ENCODE measurements around the gene ELAC1.

ELAC1 gene

DNA sequence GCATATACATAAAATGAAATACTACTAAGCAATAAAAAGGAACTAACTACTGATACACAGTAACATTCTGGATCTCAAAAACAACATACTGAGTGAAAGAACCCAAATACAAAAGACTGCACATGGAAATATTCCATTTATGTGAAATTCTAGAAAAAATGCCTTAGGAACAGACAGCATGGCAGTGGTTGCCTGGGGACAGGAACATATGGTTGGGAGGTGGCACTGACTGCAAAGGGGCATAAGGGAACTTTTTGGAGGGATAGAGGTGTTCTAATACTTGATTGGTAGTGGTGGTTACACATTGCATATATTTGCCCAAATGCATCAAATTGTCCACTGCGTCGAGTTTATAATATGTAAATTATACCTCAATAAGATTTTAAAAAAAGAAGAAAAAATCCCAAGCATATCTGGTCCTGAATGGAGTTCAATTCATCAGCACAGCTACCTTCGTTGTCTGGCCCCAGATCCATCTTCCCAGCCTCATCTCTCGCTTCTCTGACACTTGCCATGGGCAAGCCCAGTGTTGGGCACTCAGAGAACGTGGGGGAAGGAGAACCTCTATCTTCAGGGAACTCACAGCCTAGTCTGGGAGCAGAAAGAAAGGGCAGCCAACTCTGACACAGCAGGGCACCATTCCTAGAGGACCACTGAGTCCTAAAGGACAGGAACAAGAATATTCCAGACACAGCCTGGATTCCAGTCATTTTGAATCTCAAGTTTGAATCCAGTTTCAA lies 53.6 kb downstream of the ELAC1 start:
- DNase-seq, result no peak

DNA sequence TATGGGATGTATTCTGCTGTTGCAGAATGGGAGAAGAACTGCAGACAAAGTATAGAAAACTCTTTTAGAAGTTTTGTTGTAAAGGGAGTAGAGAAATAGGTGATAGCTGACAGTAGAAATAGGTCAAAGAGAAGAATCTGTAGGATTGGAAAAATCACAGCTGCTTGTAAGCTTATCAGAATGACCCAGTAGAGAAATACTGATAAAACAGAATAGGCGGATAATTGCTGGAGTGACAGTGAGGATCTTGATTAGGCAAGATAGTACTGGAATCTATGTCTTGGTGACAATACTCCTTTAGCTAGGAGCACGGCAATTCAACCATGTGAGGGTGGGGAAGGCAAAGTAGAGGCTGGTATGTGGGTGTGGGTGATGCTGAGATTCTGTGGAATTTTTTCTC lies 57.7 kb downstream of the ELAC1 start:
- no peak for DNase-seq

DNA sequence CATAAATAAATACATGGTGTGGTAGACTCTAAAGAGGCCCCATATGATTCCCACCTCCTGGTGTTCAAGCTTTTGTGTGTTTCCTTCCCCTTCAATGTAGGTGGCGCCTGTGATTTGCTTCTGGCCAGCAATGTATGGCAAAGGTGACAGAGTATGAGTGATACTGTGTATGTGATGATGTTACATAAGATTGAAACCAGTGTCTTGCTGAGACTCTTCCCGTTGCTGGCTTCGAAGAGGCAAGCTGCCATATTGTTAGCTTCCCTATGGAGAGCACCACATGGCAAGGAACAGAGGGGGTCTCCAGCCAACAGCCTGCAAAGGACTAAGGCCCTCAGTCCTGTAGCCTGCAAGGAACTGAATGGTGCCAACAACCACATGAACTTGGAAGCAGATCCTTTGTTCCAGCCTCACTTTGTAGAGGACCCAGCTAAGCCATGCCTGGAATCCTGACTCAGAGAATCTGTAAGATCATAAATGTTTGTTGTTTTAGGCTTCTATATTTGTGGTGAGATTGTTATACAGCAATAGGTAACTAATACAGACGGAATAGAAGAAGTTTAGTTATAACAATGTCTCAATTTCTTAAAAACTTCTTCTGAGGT lies 60.5 kb downstream of the ELAC1 start:
- no peak for DNase-seq

DNA sequence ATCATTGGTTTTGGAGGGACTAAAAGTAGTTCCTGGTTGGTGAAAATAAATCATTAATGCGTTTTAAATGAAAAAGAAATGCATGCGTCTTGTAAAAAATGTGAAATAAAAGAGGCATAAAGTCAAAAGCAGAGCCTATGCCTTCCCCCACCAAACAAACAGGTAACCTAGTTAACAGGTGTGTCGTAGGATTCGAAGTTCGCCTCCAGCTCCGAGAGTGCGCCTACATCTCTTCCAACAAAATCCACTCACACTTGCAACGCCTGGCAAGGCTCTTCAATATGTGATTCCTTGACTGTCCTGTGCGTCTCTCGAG lies 61.5 kb downstream of the ELAC1 start:
- no peak for DNase-seq

DNA sequence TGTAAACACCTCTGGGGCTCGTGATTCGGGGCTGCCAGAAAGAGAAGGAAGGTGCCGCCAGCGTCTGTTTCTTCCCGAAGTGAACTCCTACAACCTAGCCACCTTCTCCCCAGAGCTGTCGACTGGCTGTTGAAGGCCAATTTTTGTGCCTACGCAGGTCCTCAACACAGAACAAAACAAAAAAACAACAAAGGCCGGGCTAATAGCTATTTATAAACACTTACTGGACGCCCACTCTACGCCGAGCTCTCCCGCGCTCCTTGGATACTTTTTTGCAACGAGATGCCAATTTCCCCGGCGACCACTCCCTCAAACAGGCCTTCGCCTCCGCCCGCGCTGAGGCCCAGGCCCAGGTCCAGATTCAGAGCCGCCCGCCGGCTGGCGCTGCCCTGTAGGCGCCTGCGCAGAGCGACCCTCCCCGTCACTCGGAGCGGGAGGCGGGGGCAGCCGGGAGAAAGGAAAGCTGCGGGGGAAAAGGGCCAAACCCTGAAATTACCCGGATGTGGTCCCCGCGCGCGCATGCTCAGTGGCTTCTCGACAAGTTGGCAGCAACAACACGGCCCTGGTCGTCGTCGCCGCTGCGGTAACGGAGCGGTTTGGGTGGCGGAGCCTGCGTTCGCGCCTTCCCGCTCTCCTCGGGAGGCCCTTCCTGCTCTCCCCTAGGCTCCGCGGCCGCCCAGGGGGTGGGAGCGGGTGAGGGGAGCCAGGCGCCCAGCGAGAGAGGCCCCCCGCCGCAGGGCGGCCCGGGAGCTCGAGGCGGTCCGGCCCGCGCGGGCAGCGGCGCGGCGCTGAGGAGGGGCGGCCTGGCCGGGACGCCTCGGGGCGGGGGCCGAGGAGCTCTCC lies 62.1 kb downstream of the ELAC1 start, which contains the start of gene SMAD4:
TSS of gene SMAD4 (plus strand) at position 520 of the 843 bp plus-strand sequence. CDS start 16,834 bp downstream, outside the sequence.
- peak; percentile 81 for DNase-seq

DNA sequence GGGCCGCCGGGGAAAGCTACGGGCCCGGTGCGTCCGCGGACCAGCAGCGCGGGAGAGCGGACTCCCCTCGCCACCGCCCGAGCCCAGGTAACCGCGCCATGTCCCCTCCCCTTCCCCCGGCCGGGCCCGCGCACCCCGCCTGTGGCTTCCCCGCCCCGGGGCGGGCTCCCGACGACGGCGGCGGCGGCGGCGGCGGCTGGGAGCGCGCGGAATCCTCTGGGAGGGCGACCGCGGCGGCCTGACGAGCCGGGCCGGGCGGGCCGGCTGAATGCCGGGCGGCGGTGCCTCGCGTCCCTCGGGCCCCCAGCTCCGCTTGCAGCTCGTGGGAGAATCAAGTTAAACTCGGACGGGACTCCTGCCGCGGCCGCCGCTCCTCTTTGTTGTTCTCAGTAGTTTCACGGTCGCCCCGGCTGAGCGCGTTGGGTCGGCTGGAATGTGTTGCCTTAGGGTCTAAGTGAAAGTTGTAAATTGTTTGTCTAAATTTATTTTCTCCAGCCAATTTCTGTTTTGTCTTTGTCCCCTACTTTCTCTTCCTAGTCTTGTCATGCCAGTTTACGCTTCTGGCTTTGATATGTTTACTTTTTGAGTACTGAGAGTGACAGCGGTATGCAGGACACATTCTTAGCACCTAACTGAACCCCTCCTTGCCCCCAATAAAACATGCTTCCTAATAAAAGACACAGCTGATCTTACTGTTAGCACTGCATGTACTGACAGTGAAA lies 62.9 kb downstream of the ELAC1 start:
- no peak for DNase-seq

DNA sequence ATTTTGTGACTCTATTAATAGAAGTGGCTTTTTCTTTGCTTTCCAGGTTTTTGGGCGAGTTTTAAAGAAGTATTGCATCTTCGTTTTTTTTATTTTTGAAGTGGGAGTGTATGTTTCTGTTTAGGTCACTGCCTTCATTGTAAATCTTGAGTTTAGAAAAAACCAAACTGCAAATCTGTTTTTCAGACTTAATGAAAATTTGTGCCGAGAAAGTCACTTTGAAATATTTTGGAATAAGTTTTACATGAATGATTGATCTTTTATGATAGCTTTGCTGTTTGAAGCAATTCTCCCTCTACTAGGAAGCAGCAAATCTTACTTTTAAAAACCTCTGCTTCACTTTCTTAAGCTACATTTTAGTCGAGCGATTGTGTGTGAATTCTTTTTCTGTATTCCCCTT lies 64.4 kb downstream of the ELAC1 start:
- DNase-seq, result no peak

DNA sequence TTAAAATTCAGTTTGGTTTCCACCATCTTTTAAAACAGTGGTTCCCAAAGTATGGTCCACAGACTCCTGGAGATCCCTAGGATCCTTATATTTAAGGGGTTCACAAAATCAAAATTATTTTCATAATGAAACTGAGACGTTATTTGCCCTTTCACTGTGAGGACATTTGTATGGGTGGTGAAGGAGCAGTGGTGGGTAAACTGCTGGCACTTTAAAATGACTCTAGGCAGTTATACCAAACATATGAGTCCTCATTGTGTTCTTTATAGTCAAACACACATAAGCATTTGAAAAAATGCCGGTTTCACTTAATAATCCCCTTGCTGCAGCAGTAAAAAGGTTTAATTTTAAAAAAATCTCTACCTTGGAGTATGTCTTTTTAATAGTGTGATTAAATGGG lies 69.4 kb downstream of the ELAC1 start:
- DNase-seq, result no peak
